HepG2 (cell line): Measurements from ENCODE around the gene UQCC5. TPM values are rescaled to one million over a fixed set of nuclear protein-coding genes. Genes with fewer than 3 reads are reported as not detected.

Experiments
- ATAC-seq: fragments of 200-7000 bp; cut with Tn5 transposase; 3 replicates; pipeline ENCODE4 v1.9.1; 2020; ENCODE audit warnings: mild to moderate bottlenecking, moderate library complexity
- BruUV-seq: library from RNA; stranded (reverse); fragments of 400-500 nt; replicated peaks from 2 replicates; lab custom pipeline; 2021; lab: Mats Ljungman, UMichigan
- CTCF ChIA-PET: fragments of 300-600 bp; formaldehyde crosslinking; extraction: SDS; loops from one replicate; lab custom pipeline; 2021; ENCODE audit warnings: low total read pairs, inconsistent platforms, low intra/inter-chr PET ratio; lab: Yijun Ruan, JAX
- POLR2A ChIA-PET: fragments of 350-600 bp; sonication (Branson Sonifier 250); formaldehyde crosslinking; loops from one replicate; lab custom pipeline; 2020; ENCODE audit warnings: antibody characterized with exemption, inconsistent platforms; lab: Yijun Ruan, JAX
- DNase-seq: peaks from one replicate; pipeline ENCODE4 v3.0.0-alpha.2; 2015; ENCODE audit warnings: low spot score
- FAIRE-seq: peaks from 3 replicates; lab custom pipeline; 2011; peaks lifted over from hg19 to GRCh38; lab: Jason Lieb, UNC
- H2AFZ ChIP-seq: one replicate; pipeline ENCODE4 v1.6.1; 2011; ENCODE audit warnings: low read length, inconsistent platforms
- H3K27ac ChIP-seq: fragments of 300-600 bp; 3 replicates; pipeline ENCODE4 v1.8.0; 2011; ENCODE audit warnings: mixed run types, mild to moderate bottlenecking, mixed read lengths, low read length, inconsistent platforms; ENCODE audit not compliant: insufficient read depth; ENCODE audit errors: extremely low read length
- H3K27me3 ChIP-seq, 2 experiments: fragments of 200-600 bp in 1 of 2; 2 replicates in 1 of 2; 3 replicates in 1 of 2; pipeline versions ENCODE4 v1.6.0 to v1.8.0; 2011; ENCODE audit warnings: low read length in 2 of 2, mild to moderate bottlenecking in 2 of 2, moderate library complexity in 2 of 2, inconsistent platforms in 1 of 2; ENCODE audit not compliant: insufficient read depth in 2 of 2, control insufficient read depth in 1 of 2
- H3K36me3 ChIP-seq, 2 experiments: fragments of 200-600 bp in 1 of 2; replicated peaks in 1 of 2; 2 replicates in 1 of 2; 3 replicates in 1 of 2; pipeline versions ENCODE4 v1.5.1 to v1.8.0; 2011; ENCODE audit warnings: low read length in 2 of 2, inconsistent platforms in 1 of 2; ENCODE audit not compliant: insufficient read depth in 2 of 2, control insufficient read depth in 1 of 2
- H3K4me1 ChIP-seq: 2 replicates; pipeline ENCODE4 v1.5.1; 2012; ENCODE audit warnings: low read length, inconsistent platforms; ENCODE audit not compliant: insufficient read depth
- H3K4me2 ChIP-seq: 2 replicates; pipeline ENCODE4 v1.6.0; 2011; ENCODE audit warnings: low read depth, low read length, inconsistent platforms
- H3K4me3 ChIP-seq, 3 experiments: fragments of 200-600 bp in 1 of 3; sonication (generic), shearing (Covaris generic) in 1 of 3; replicated peaks in 1 of 3; 2 replicates each; pipeline ENCODE4 v1.5.1; 2011 to 2016; ENCODE audit warnings: low read length in 3 of 3, inconsistent platforms in 2 of 3, low read depth in 2 of 3, mild to moderate bottlenecking in 2 of 3, control low read depth in 1 of 3, mixed read lengths in 1 of 3; ENCODE audit not compliant: insufficient read depth in 1 of 3
- H3K79me2 ChIP-seq: one replicate; pipeline ENCODE4 v1.6.1; 2011; ENCODE audit warnings: low read length, inconsistent platforms; ENCODE audit not compliant: insufficient read depth
- H3K9ac ChIP-seq: 2 replicates; pipeline ENCODE4 v1.6.0; 2011; ENCODE audit warnings: mild to moderate bottlenecking, low read depth, low read length, inconsistent platforms; ENCODE audit not compliant: insufficient read depth
- H3K9me3 ChIP-seq: 2 replicates; pipeline ENCODE4 v1.5.1; 2012; ENCODE audit warnings: mild to moderate bottlenecking, low read length
- H4K20me1 ChIP-seq: 2 replicates; pipeline ENCODE4 v1.6.0; 2011; ENCODE audit warnings: inconsistent platforms, mild to moderate bottlenecking, low read length, moderate library complexity; ENCODE audit not compliant: insufficient read depth
- ATF7 ChIP-seq, 2 experiments: fragments of 450-650 bp in 1 of 2; sonication (generic) in 1 of 2; formaldehyde crosslinking in 1 of 2; IDR thresholded peaks; 2 replicates each; pipeline versions ENCODE4 v1.4.0 to v1.6.1; 2016 to 2020; ENCODE audit warnings: antibody characterized with exemption in 1 of 2, mild to moderate bottlenecking in 1 of 2, missing genetic modification reagents in 1 of 2
- MYNN ChIP-seq: sonication (generic); formaldehyde crosslinking; IDR thresholded peaks from 2 replicates; pipeline ENCODE4 v1.4.0; 2020; ENCODE audit warnings: mild to moderate bottlenecking, low read depth, missing genetic modification reagents
- NONO ChIP-seq, 2 experiments: fragments of 450-650 bp in 1 of 2; sonication (generic) in 1 of 2; formaldehyde crosslinking in 1 of 2; IDR thresholded peaks in 1 of 2; conservative IDR thresholded peaks in 1 of 2; 2 replicates each; pipeline versions ENCODE4 v1.6.1 to v1.8.0; 2017 to 2022; ENCODE audit warnings: mild to moderate bottlenecking in 1 of 2, missing genetic modification reagents in 1 of 2, moderate library complexity in 1 of 2
- NPAS2 ChIP-seq: sonication (generic); formaldehyde crosslinking; IDR thresholded peaks from 2 replicates; pipeline ENCODE4 v1.8.0; 2022; ENCODE audit warnings: mild to moderate bottlenecking, missing genetic modification reagents, borderline replicate concordance
- ZC3H13 ChIP-seq: sonication (generic); formaldehyde crosslinking; IDR thresholded peaks from 2 replicates; pipeline ENCODE4 v1.8.1; 2023; ENCODE audit warnings: mild to moderate bottlenecking, missing genetic modification reagents, moderate library complexity
- ZNF121 ChIP-seq: sonication (generic); formaldehyde crosslinking; IDR thresholded peaks from 2 replicates; pipeline ENCODE4 v1.5.0; 2020; ENCODE audit warnings: mild to moderate bottlenecking, missing genetic modification reagents
- ZNF460 ChIP-seq: sonication (generic); formaldehyde crosslinking; IDR thresholded peaks from 2 replicates; pipeline ENCODE4 v1.5.1; 2020; ENCODE audit warnings: missing genetic modification reagents, mild to moderate bottlenecking, borderline replicate concordance
- ZNF775 ChIP-seq: sonication (generic); formaldehyde crosslinking; IDR thresholded peaks from 2 replicates; pipeline ENCODE4 v1.4.0; 2020; ENCODE audit warnings: missing genetic modification reagents, mild to moderate bottlenecking, moderate library complexity, borderline replicate concordance
- ZNF850 ChIP-seq: sonication (generic); formaldehyde crosslinking; conservative IDR thresholded peaks from 2 replicates; pipeline ENCODE4 v1.9.0; 2021; ENCODE audit warnings: mild to moderate bottlenecking, missing genetic modification reagents
- WGBS: methylation state at CpG from one replicate; pipeline ENCODE4 v1.1.6; 2017; ENCODE audit warnings: low lambda C conversion rate; 5-methylcytosine and 5-hydroxymethylcytosine counted together
- in situ Hi-C: cut with HindIII; loops from 2 replicates; pipeline ENCODE4 v1.10.0; 2017; ENCODE audit warnings: low pct_unique_long_range_greater_than_20kb; ENCODE audit not compliant: extremely low pct_ligation_motif_present
- intact Hi-C: fragments of 100-400 bp; cut with micrococcal nuclease; formaldehyde crosslinking; loops from one replicate; pipeline ENCODE4 v1.10.0; 2022; ENCODE audit not compliant: unreplicated experiment
- polyA plus RNA-seq, 8 experiments: library from polyadenylated mRNA; depleted of rRNA in 3 of 8; stranded (reverse) in 7 of 8; unstranded in 1 of 8; fragments of >200 nt; fragmentation: Illumina TruSeq in 4 of 8; extraction: Trizol in 4 of 8; gene quantifications; 2 replicates each; pipeline versions ENCODE4 v1.2.1 to v1.2.3, GENCODE V29; 2011 to 2016; ENCODE audit warnings: low read depth in 4 of 8, missing spikeins in 1 of 8, mixed read lengths in 1 of 8; ENCODE audit not compliant: insufficient read depth in 1 of 8
- total RNA-seq, 5 experiments: library from RNA; depleted of rRNA; stranded (reverse); fragments of >200 nt; fragmentation: Illumina TruSeq; extraction: Trizol; gene quantifications; 2 replicates each; pipeline ENCODE4 v1.2.3, GENCODE V29; 2016; ENCODE audit warnings: low read depth in 1 of 5
- TF ChIP-seq, protein P1 (sequence below): IDR thresholded peaks from 2 replicates; pipeline ENCODE4 v1.6.1; 2016; ENCODE audit warnings: mild to moderate bottlenecking, missing biosample characterization, missing genetic modification reagents
- TF ChIP-seq, protein P2 (sequence below): sonication (generic); formaldehyde crosslinking; IDR thresholded peaks from 2 replicates; pipeline ENCODE4 v1.4.0; 2020; ENCODE audit warnings: missing genetic modification reagents, borderline replicate concordance

UQCC5 gene
- total and polyA plus RNA-seq, 2 of the 13 experiments (the other 11 are each of a cell fraction or from before 2014, with no cell fraction given), result 15.4 to 29.5 TPM

DNA sequence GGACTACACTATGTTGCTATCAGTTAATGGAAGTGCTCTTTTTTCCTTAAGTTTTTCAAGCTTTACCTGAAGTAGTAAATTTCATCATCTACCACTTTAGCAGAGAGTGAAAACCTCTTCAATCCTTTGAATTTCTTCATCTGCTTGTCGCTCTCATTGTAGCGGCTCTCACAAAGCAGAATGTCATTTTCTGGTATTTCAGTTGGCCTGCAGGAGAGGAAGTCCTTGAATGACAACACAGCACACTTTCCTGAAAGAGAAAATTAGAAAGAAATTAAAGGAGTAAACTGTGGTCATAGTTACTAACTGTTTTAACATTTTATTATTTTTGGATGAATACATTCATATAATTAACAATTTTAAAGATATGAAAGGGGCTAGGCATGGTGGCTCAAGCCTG lies 27.6 kb downstream of the UQCC5 start:
- no peak for ATAC-seq
- DNase-seq, result no peak
- Histone ChIP-seq H3K27me3 (no peaks in the 10 kb centered on the region), H3K27ac (no peak overlapping the region), H3K4me1 (no peaks in the 10 kb centered on the region), H3K36me3 (peaks cover 9 to 47% of the 10 kb centered on the region in 2 experiments; a peak in 4 of 5 replicates), H3K4me3 (no peak overlapping the region), H3K9ac (no peak overlapping the region), H4K20me1 (no peaks in the 10 kb centered on the region), H3K9me3 (no peaks in the 10 kb centered on the region), H2AFZ (no peak overlapping the region)
- WGBS, result 96% methylated on average over 2 of the region's 2 CpGs
- in situ Hi-C loops, result no loop called here
- intact Hi-C loops, result no loop called here
- BruUV-seq, result no TSS peak
- ChIA-PET CTCF (no interaction called here), POLR2A (no interaction called here)
- FAIRE-seq, result no peak
- TF ChIP-seq ZNF850 (CRISPR knock-in tag) (no peak), NONO (IDR thresholded peaks at IDR 0.05) (no peak), NONO (CRISPR knock-in tag; conservative IDR thresholded peaks at IDR 0.05) (no peak), MYNN (CRISPR knock-in tag) (no peak), ZC3H13 (CRISPR knock-in tag) (no peak), NPAS2 (CRISPR knock-in tag) (no peak), ZNF121 (no peak), ZNF775 (CRISPR knock-in tag) (no peak), ATF7 (IDR thresholded peaks at IDR 0.05) (no peak), ATF7 (CRISPR knock-in tag; IDR thresholded peaks at IDR 0.05) (no peak), ZNF460 (CRISPR knock-in tag) (no peak)
- TF ChIP-seq, protein P1, sequence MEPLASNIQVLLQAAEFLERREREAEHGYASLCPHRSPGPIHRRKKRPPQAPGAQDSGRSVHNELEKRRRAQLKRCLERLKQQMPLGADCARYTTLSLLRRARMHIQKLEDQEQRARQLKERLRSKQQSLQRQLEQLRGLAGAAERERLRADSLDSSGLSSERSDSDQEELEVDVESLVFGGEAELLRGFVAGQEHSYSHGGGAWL (CRISPR knock-in tag), result no peak
- TF ChIP-seq, protein P2, sequence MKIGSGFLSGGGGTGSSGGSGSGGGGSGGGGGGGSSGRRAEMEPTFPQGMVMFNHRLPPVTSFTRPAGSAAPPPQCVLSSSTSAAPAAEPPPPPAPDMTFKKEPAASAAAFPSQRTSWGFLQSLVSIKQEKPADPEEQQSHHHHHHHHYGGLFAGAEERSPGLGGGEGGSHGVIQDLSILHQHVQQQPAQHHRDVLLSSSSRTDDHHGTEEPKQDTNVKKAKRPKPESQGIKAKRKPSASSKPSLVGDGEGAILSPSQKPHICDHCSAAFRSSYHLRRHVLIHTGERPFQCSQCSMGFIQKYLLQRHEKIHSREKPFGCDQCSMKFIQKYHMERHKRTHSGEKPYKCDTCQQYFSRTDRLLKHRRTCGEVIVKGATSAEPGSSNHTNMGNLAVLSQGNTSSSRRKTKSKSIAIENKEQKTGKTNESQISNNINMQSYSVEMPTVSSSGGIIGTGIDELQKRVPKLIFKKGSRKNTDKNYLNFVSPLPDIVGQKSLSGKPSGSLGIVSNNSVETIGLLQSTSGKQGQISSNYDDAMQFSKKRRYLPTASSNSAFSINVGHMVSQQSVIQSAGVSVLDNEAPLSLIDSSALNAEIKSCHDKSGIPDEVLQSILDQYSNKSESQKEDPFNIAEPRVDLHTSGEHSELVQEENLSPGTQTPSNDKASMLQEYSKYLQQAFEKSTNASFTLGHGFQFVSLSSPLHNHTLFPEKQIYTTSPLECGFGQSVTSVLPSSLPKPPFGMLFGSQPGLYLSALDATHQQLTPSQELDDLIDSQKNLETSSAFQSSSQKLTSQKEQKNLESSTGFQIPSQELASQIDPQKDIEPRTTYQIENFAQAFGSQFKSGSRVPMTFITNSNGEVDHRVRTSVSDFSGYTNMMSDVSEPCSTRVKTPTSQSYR (CRISPR knock-in tag), result no peak
- TF ChIP-seq, all 625 proteins: peak for 0
- H3K79me2 ChIP-seq, result no peaks in the 10 kb centered on the region
- H3K4me2 ChIP-seq, result no peak overlapping the region
